Stimulated activated CD8-positive, alpha-beta memory T cell treated with anti-CD3 and anti-CD28 coated beads, Interleukin-4, amount 100 ng/mL, for 4 hours (primary cell): Measurements from ENCODE around the gene ENTPD1.
"Not testable (repeated sequence)": the region's sequence is repeated elsewhere in the genome, so short reads cannot be mapped to it uniquely, and the experiment has no call there.

Experiments used
- DNase-seq, 2 donors: peaks; one replicate each; pipeline ENCODE4 v3.0.0-alpha.2; 2020; ENCODE audit warnings: low read depth in 2 of 2, low spot score in 1 of 2

The ENTPD1 gene, protein sequence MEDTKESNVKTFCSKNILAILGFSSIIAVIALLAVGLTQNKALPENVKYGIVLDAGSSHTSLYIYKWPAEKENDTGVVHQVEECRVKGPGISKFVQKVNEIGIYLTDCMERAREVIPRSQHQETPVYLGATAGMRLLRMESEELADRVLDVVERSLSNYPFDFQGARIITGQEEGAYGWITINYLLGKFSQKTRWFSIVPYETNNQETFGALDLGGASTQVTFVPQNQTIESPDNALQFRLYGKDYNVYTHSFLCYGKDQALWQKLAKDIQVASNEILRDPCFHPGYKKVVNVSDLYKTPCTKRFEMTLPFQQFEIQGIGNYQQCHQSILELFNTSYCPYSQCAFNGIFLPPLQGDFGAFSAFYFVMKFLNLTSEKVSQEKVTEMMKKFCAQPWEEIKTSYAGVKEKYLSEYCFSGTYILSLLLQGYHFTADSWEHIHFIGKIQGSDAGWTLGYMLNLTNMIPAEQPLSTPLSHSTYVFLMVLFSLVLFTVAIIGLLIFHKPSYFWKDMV

DNA sequence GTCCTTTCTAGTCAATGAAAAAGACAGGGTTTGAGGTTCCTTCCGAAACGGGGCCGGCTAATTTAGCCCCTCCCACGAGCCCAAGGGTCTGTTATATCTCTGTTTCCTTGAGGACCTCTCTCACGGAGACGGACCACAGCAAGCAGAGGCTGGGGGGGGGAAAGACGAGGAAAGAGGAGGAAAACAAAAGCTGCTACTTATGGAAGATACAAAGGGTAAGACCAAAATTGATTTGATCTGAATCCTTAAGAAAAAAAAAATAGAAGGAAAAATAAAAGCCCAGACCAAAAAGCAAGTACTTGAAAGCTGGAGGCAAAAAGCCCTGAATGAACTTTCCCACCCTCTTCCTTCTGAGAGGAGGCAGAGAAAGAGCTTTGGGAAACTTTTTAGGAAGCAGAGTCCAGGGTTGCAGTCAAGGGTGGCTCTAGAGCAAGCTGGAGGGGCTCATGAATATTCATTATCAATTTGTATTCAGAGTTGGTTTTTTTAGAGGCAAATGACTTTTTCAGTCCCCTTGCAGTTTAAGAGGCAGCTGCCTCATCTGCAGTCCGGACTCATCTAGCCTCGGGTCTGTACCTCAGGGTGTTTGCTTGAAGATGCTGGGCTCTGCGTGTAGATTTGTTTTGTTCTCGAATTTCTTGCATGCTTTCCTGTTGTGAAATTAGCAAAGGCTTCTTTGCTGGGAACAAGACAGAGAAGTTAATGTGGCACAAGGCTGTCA, at the start of gene ENTPD1:
Gene ENTPD1, plus strand, starts transcription at position 123 of the 721 bp plus-strand sequence. Its CDS starts 77 bp downstream, at position 200.
- DNase-seq: no peak

DNA sequence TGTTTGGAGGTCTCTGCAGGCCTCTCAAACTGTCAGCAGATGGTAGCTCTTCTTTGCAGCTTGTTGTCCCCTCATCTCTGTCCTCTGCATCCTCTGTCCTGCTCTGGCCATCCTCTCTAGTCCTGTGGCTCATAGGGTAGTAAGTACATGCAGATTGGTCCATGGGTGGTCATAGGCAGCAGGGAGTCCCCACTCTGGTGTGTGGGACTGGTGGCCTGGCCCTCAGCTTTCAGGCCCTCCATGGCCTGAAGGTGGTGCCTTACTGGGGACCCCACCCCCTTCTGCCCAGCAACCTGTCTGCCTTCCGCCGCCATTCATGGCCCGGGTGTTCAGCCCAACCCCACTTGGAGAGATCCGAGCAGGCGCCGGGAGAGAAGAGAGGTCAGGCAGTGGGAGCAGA, 49.4 kb upstream of the ENTPD1 start:
- no peak for DNase-seq

DNA sequence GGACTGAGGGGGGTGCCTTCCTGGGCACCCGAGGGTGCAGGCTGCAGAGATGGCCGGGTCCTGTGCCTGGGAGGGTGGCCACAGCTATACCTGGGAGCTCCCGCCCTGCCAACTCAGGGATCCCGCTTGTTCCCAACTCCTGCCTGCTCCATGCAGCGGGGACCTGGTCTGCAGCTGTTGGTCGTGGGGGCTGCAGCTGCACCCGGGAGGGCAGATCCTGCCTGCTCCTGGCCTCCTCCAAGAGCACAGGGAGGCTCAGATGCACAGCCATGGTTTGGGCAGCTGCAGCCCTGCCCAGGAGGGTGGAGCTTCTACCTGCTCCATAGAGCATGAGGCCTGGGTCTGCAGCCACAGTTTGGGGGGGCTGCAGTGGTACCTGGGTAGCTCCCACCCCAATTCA, 49.0 kb upstream of the ENTPD1 start:
- no peak for DNase-seq

DNA sequence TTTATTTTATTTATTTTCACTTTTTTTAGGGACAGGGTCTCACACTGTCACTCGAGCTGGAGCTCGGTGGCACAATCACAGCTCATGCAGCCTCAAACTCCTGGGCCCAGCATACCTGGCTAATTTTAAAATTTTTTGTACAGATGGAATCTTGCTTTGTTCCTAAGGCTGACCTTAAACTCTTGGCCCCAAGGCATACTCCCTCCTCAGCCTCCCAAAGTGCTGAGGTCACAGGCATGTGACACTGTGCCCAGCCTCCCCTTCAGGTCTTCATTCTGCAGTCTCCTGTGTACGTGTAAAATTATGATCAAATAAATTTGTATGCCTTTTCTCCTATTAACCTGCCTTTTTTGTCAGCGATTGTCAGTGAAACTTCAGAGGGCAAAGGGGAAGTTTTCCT, 44.5 kb upstream of the ENTPD1 start:
- no peak for DNase-seq

DNA sequence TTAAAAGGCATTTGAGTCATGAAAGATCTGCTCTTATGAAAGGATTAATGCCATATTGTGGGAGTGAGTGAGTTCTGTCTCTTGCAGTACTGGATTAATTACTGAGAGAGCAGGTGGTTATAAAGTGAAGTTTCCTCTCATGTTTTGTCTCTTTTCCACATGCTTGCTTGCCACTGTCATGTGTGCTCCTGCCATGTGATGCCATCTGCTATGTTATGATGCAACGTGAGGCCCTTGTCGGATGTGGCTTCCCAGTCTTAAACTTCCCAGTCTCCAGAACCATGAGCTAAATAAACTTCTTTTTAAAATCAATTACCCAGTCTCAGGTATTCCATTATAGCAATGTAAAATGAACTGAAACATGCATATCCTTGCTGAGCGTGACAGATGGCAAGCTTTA, 39.5 kb upstream of the ENTPD1 start:
- no peak for DNase-seq

DNA sequence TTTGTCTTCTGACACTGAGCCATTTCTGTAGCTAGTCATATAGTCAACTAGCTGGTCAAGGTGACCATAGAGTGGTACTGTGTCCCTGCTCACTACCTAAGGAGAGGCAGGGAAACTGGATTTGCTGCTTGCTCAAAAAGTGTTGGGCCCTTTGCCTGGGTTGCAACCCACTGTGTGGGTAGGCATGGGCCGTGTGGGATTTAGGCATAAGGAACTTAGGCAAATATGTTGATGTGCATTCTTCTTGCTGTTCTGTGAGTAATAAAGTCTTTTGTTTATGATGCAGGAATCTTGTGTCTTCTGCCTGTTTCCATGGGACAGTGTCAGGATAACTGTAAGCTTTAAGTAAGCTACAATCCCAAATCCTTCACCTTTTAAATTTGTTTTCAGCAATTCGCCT, 39.1 kb upstream of the ENTPD1 start:
- no peak for DNase-seq

DNA sequence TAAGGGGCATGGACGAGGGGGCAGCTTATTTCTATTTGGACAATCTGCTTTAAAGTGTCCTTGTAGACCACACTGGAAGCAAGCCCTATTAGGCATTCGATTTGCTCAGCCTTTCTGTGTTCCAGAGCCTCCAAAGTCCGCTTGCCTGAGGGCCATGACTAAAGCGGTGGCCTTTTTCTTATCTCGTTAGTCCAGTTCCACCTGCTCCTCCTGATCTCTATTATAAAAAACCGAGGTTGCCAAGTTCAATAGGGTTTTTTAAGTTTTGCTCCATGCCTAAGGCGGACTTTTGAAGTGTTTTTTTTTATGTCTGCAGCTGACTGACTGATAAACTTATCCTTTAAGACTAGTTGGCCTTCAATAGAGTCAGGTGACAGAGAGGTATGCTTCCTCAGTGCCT, 35.2 kb upstream of the ENTPD1 start:
- not testable (repeated sequence) for DNase-seq

DNA sequence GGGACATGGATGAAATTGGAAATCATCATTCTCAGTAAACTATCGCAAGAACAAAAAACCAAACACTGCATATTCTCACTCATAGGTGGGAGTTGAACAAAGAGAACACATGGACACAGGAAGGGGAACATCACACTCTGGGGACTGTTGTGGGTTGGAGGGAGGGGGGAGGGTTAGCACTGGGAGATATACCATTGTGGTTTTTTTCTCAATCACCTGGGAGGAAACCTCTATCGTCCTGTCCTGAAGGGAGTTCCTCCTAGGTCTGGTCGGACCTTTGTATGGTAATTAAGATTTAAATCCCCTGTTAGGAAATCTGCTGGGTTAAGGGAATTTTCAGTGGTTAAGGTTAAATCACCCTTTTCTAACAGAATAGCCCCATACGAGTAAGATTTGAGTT, 33.5 kb upstream of the ENTPD1 start:
- DNase-seq: not testable (repeated sequence)

DNA sequence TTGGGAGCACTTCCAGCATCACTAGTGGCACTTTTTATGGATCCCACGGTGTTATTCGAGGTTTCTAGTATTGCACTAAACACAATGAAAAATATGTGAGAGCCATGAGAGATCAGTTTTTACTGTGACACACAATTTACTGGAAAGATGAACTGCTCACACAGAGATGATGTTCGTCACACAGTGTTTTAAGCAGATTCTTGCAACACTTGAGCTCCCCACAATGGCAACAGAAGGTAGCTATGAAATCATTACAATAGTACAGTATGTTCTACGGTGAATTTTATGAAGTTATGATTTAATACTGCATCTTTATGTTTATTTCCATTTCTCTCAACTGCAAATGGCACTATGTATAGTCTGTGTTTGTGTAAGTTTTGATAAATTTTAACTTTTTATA, 27.4 kb upstream of the ENTPD1 start:
- no peak for DNase-seq

DNA sequence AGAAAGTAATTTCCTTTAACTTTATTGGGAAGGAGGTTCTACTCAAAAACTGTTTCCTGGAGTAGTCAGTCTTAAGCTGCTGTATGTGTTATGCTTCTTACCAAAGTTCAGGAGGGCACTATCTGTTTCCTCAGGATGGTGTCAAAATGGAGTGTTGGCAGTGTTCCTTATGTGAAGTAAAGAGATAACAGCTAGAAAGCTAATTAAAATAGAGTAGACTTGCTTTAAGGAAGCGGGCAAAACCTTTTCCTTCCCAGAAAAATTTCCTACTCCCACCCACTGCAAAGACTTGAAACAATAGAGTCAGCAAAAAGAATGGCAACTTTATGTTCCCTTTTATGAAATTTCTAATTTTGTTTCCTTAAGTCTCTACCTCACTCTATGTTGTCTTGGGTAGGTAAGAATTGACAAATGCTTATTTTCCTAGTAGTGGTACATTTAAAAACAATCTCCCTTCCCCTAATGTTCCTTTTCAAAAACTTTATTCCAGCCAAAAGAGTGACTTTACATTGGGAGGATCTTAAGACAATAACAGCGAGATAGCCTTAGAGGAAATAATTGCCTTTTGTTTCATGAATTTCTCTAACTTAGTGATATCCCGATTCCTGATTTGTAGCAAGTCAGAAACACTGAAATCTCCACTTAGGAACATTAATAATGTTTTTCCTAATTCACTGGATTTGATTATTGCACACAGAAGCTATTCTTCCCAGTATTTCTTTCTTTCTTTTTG, 26.5 kb upstream of the ENTPD1 start:
- DNase-seq: no peak

DNA sequence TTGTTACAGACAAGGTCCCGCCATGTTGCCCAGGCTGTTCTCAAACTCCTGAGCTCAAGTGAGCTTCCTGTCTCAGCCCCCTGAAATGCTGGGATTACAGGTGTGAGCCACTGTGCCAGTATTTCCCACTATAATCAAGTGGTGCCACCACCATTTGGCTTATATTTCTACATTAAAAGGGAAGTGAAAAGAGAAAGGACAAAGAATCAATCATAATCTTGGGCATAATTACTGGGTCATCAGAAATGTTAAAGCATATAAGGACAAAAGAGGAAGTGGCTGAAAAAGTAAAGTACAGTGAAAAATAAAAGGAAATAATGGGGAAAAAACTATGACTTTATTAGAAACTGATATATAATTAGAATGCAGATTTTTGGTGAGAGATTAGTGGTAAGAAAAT, 25.7 kb upstream of the ENTPD1 start:
- DNase-seq: no peak

DNA sequence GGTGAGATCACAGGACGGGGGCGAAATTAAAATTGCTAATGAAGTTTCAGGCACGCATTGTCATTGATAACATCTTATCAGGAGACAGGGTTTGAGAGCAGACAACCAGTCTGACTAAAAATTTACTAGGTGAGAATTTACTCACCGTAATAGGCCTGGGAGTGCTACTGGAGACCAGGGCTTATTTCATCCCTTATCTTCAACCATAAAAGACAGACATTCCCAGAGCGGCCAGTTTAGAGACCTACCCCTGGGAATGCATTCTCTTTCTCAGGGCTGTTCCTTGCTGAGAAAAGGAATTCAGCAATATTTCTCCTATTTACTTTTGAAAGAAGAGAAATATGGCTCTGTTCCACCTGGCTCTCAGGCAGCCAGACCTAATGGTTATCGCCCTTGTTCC, 23.1 kb upstream of the ENTPD1 start:
- DNase-seq: not testable (repeated sequence)

DNA sequence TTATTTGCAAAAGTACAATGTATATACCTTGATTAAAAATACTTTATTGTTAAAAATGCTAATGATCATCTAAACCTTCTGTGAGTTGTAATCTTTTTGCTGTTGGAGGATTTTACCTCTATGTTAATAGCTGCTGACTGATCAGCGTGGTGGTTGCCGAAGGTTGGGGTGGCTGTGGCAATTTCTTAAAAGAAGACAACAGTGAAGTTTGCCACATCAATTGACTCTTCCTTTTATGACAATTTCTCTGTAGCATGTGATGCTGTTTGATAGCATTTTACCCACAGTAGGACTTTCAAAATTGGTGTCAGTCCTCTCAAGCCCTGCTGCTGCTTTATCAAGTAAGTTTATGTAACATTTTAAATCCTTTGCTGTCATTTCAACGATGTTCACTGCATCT, 16.9 kb upstream of the ENTPD1 start:
- DNase-seq: no peak

DNA sequence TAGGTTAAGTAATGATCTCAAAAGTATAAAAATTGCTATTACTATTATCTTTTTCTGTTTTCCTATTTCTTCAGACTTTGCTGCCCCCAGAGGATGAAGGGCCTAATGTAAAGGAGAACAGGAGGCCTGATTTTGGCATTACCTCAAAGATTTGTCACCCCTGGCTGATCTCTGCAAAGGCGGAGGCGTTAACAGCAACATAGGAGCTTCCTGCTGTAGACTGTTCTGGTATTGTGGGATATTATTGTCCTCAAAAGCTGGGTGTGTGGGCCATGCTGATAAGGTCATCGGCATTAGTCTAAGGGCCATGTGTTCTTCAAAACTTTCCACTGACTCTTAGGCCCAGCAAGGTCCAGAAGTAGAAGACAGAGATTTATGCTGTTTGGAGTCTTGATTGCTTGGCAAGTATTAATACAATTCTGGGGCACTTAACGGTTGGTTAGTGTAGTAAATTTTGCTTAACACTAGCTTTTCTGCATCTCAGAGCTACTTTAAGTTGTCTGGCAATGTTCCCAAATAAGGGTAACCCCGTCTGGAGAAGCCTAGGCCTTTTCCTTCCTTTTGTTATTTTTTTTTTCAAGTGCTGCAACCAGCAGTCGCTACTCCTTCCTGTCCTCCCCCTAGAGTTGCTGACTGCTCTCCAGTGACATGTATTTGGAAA, 14.0 kb upstream of the ENTPD1 start:
- no peak for DNase-seq

DNA sequence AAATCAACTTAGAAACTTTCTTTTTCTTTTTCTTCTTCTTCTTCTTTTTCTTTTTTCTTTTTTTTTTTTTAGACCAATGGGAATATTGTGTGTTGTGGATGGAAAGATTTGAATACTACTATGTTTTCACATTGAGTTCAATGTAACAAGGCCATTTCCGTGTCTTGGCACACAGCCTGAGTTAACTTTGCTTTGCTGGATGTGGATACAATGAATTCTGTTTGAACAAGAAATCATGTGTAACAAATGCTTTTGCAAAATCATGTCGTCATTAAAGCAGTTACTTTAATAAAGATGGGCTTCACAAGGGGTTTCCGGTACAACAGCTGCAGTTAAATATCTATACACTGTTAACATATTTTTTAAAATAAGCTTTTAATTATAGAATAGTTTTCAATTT, 13.5 kb upstream of the ENTPD1 start:
- no peak for DNase-seq

DNA sequence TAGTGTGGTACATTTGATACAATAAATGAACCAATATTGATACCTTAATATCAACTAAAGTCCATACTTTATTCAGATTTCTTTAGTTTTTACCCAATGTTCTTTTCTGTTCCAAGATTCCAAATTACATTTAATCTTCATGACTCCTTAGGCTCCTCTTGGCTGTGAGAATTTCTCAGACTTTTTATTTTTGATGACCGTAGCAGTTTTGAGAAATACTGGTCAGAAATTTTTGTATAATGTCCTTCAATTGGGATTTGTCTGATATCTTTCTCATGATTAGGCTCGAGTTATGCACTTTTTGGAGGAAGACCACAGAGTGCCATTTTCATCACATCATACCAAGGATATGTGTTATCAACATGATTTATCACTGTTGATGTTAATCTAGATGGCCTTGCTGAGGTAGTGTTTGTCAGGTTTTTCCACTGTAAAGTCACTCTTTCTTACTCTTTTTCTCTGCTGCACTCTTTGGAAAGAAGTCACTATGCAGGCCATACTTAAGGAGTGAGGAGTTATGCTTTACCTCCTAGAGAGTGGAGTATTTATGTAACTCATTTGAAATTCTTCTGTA, 12.9 kb upstream of the ENTPD1 start:
- DNase-seq: no peak

DNA sequence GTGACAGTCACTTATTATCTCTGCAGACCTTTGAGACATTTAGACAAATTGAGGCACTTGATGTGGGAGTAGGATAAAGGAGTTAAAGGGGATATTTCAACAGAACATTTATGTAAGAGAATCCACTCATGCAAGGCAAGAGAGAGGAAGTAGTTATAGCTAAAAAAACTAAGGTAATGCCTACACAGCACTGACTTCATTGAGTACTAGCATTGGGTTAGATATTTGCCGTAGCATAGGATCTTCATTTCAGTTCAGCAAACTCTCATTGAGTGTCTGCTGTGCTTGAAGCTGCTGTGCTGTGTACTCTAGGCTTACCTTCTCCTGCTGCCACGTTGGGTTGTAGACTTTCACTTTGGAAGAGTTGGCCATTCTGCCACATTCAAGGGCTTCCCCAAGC, 10.5 kb upstream of the ENTPD1 start:
- DNase-seq: no peak

DNA sequence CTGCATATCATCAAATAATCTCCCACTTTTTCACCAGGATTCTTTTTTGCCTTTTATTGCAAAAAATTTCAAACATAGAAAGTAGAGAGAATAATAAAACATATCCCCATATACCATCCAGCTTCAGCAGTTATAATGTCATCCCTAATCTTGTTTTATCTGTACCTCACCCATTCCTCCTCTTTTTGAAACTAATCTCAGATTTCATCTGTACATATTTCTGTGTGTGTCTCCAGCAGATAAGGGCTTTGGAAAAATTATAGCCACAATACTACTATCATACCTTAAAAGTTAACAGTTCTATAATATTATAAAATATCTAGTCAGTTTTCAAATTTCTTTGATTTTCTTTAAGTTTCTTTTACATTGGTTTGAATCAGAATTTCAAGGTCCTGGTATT, 7.6 kb upstream of the ENTPD1 start:
- DNase-seq: no peak

DNA sequence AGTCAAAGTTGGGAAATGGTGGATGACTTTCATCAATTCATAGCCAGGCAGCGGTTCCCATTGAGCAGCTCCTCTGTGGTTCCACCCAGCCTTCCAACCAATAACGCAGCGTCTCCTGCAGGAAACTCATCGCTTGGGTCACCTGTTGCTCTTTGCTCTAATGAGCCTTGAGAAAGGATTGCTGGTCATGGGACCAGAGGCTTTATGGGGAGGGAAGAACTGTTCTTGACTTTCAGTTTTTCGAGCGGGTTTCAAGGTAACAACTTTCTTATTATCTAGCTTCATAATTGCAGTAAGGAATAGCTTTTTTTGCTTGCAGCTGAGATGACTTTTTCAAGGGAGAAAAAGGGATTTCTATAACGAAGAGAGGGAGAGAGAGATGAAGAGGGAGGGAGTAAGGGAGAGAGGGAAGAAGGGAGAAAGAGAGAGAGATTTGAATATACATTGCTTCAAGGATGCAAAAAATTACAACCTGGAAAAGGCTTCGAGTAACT, 405 bp upstream of the ENTPD1 start:
- no peak for DNase-seq

DNA sequence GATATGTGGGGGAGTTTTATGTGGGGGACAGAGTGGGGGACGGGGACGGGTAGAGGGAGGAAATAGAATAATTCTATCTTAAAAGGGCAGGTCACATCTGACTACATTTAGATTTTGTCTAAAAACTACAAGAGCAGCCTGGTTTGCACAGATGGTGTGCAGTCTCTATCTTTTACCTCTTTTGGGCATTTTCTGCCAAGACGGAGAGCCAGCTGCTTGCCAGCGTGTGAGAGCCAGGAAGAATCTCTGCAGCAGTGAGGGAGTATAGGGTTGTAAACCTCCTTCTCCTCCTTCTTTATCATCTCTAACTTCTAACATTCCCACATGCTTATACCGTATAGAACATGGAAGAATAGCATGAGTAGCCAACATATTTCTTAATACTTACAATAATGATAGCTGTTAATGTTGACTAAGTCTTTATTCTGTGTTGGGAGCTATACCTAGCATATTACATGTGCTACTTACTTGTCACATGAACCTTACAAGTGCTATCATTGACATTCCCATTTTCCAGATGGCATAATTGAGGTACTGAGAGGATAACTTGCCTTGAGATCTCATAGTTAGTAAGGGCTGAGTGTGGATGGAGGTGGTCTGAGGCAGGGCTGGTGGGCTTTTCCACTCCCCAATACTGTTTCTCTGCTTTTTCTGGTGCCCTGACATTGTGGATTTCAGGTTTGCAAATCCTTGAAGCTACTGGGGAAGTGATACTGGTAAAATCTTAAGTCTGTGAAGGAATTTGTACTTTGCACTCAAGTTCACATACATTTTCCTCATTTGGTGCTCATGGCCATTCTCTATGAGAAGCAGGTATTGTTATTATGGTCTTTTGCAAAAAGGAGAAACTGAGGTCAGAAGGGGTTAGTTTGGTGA, 1.1 kb downstream of the ENTPD1 start:
- DNase-seq: no peak
